SK-MEL-5 (cell line): ENCODE measurements around the gene FAM131A. TPM values are rescaled to one million over a fixed set of nuclear protein-coding genes. Genes with fewer than 3 reads are reported as not detected.

ENCODE experiments used
- DNase-seq: peaks from one replicate; pipeline ENCODE4 v3.0.0-alpha.2; 2016; ENCODE audit warnings: low read depth, low spot score
- in situ Hi-C: cut with HindIII; loops from 2 replicates; pipeline ENCODE4 v1.10.0; 2016; ENCODE audit warnings: low sequenced_read_pairs, high pct_unique_total_duplicates, low pct_unique_long_range_greater_than_20kb
- polyA plus RNA-seq, 2 experiments: library from polyadenylated mRNA; depleted of rRNA; stranded (reverse); fragments of >200 nt; gene quantifications; 2 replicates each; pipeline ENCODE4 v1.2.3, GENCODE V29; 2015
- total RNA-seq: library from RNA; depleted of rRNA; stranded (reverse); fragments of >200 nt; shearing (Covaris generic); gene quantifications from 2 replicates; pipeline ENCODE4 v1.2.3, GENCODE V29; 2014; rRNA removed

Gene FAM131A
- 17.7 and 19.5 TPM in 2 replicates for total RNA-seq
- polyA plus RNA-seq (2015; cell fraction: cytosol; rRNA removed), result 20.9 and 21.4 TPM in 2 replicates
- polyA plus RNA-seq (2015; cell fraction: nucleus; rRNA removed), result 26.0 and 34.1 TPM in 2 replicates

- no peak for DNase-seq
- in situ Hi-C loops, result no loop called here
These were observed at the start of gene FAM131A for GRCh38 chr3:184337399-184337714. FAM131A (plus strand) TSS chr3:184337600; CDS start chr3:184337631, 31 bp downstream.

DNA sequence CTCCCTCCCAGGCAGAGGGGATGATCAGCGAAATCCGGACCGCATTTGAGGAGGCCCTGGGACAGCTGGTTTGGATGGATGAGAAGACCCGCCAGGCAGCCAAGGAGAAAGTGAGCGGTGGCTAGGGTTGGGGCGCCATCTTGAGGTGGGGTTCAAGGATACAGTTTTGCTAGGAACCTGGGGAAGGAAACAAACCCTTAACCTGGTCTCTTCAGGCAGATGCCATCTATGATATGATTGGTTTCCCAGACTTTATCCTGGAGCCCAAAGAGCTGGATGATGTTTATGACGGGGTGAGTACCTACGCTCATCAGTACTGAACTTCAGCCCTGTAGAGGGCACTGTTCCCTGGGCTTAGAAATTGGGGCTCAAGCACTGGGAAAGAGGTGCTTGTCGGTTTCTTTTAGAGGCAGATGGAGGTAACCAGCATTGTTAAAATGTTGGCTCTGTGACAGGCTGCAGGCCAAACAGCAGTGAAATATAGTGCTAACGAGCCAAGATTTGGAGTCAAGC, 47.9 kb upstream of the FAM131A start:
- peak; percentile 75 for DNase-seq
- in situ Hi-C loops, result no loop called here

GRCh38 chr3:184290331-184290730, 47.1 kb upstream of the FAM131A start:
- DNase-seq, result no peak
- in situ Hi-C loops, result no loop called here

GRCh38 chr3:184291044-184291737, 46.2 kb upstream of the FAM131A start:
- no peak for DNase-seq
- in situ Hi-C loops, result no loop called here

- in situ Hi-C loops, result no loop called here
- no peak for DNase-seq
These were observed 45.5 kb upstream of the FAM131A start for GRCh38 chr3:184291738-184292445.

DNA sequence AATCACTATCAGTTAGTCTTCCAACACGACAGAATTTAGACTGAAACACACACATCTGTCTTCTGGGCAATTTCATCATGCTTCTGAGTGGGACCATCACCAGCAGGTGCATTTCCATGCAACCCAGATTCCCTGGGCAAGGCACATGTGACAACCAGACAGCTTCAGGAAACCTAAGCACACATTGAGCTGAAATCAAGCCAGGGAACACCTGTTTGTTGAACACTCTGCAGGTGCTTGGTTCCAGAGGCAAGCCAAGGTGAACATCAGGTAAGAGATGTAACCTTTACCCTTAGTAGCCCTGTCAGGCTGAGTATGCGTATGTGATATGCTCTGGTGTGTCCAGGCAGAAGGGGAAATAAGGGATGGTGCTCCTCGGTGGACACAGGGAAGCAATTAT, 41.6 kb upstream of the FAM131A start:
- no peak for DNase-seq
- in situ Hi-C loops, result no loop called here

DNA sequence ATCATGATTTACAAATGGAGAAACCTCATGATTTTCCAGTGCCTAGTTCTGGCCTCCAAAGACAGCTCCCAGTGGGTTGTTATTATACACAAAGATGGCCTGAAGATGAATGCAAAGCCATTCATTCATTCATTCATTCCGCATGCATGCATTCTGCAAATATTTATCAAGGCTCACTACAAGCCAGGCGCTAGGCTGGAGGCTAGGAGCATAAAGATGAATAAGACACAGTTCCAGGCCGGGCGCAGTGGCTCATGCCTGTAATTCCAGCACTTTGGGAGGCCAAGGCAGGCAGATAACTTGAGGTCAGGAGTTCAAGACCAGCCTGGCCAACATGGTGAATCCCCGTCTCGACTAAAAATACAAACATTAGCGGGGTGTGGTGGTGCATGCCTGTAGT, 40.8 kb upstream of the FAM131A start:
- no peak for DNase-seq
- in situ Hi-C loops, result no loop called here

DNA sequence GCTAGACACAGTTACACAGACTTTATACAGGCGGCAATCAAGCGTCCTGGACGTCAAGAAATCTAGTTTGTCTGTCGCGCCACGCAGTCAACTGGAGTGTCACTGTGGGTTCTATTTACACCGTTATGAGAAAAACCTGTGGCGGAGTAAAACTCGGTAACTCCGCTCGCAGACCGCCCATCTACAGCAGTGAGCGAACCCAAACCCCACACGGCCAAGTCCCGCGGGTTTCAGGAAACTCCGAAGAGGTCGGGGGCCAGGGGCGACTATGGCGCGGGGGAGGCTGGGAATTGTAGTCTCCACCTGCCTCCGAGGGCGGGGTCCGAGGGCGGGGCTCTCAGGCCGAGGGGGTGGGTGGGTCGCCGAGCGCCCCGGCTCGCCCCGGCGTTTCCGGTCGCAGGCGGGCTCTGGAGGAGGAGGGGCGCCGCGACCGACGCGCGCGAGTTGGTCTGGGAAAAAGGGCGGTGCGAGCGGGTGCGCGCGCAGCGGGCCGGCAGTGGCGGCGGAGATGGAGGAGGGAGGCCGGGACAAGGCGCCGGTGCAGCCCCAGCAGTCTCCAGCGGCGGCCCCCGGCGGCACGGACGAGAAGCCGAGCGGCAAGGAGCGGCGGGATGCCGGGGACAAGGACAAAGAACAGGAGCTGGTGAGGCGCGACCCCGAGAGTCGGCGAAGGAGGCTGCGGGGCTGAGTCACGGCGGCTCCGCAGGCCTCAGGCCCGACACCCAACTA, 38.5 kb upstream of the FAM131A start, which contains the start of gene PSMD2:
Gene PSMD2 (plus strand): TSS at position 483 of the 729 bp plus-strand sequence. CDS start 26 bp downstream, at position 509.
- peak; percentile 96 for DNase-seq
- in situ Hi-C loops, result no loop called here

DNA sequence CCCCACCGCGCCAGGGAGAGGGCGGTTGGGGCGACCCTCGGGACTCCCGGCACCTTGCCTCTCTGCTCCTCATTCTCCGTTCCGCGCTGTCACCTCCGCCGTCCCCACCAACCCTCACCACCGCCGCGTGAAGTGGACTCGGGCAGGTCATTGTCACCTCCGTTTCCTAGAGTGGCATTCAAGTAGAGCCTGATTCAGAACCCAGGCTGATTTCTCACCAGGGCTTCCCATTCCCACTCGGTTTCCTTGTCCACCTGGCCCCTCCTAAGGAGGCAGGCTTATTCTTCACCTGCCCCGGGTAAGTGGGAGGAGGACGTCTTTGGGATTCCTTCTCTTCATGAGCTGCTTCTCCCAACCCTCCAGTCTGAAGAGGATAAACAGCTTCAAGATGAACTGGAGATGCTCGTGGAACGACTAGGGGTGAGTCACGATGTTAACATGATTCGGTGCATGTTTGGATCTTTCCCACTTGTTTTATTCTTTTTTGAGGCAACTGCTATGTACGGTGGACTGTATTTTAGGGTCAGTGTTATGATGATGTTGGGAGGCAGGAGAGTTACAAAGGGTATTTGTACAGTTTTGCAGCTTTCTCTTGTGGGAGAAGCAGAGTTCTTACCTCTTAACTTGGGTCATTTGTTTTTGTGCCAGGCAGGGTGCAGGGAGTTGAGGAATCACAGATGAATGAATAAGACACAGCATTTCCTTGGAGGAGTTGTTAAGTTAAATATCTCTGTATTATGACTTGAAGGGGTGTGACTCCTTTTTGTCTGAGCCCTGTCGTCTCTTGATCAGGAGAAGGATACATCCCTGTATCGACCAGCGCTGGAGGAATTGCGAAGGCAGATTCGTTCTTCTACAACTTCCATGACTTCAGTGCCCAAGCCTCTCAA, 37.7 kb upstream of the FAM131A start:
- no peak for DNase-seq
- in situ Hi-C loops, result no loop called here

GRCh38 chr3:184300378-184300720, 37.1 kb upstream of the FAM131A start:
- in situ Hi-C loops, result no loop called here
- no peak for DNase-seq

- in situ Hi-C loops, result no loop called here
- DNase-seq, result peak; percentile 40
These were observed 31.8 kb upstream of the FAM131A start for GRCh38 chr3:184305577-184305976.

- in situ Hi-C loops, result no loop called here
- no peak for DNase-seq
These were observed 30.9 kb upstream of the FAM131A start for GRCh38 chr3:184306341-184306972.

- no peak for DNase-seq
- in situ Hi-C loops, result no loop called here
These were observed 29.5 kb upstream of the FAM131A start for GRCh38 chr3:184307915-184308314.

DNA sequence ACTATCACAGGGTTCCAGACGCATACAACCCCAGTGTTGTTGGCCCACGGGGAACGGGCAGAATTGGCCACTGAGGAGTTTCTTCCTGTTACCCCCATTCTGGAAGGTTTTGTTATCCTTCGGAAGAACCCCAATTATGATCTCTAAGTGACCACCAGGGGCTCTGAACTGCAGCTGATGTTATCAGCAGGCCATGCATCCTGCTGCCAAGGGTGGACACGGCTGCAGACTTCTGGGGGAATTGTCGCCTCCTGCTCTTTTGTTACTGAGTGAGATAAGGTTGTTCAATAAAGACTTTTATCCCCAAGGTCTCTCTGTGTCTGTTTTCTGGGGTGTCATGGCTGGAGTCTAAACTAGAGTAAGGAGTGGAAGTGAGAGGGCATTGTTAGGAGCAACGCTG, 28.7 kb upstream of the FAM131A start:
- no peak for DNase-seq
- in situ Hi-C loops, result no loop called here

DNA sequence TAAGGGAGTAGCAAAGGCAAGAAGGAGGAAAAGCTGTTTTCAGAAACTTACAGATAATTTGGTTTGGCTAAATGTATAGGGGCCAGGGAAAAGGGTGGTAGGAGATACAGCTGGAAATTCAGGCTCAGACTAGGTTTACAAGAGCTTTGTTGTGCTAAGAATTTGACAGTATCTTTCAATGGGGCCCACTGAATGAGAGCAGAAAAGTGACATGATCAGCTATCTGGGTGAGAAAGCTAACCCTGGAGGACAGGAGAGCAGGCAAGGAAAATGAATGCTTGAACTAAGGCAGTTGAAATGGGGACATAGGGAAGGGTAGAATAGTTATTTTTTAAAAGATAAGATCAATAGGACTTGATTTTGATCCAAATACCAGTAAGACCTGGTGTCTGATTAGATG, 25.8 kb upstream of the FAM131A start:
- DNase-seq, result no peak
- in situ Hi-C loops, result no loop called here

- DNase-seq, result peak; percentile 89
- in situ Hi-C loops, result no loop called here
These were observed 23.1 kb upstream of the FAM131A start, which contains the start of gene EIF4G1 for GRCh38 chr3:184314363-184314699. EIF4G1 (plus strand) TSS chr3:184314606; CDS start chr3:184315797, 1,191 bp downstream.
